ENCODE measurements around the gene SUSD1. TPM values are rescaled to one million over a fixed set of nuclear protein-coding genes. Genes with fewer than 3 reads are reported as not detected.
"Not testable (repeated sequence)": the region's sequence is repeated elsewhere in the genome, so short reads cannot be mapped to it uniquely, and the experiment has no call there.

The SUSD1 gene
- total RNA-seq, 4 donors from 2014 or later, result 9.5 to 17.3 (median 13.6) TPM

DNA sequence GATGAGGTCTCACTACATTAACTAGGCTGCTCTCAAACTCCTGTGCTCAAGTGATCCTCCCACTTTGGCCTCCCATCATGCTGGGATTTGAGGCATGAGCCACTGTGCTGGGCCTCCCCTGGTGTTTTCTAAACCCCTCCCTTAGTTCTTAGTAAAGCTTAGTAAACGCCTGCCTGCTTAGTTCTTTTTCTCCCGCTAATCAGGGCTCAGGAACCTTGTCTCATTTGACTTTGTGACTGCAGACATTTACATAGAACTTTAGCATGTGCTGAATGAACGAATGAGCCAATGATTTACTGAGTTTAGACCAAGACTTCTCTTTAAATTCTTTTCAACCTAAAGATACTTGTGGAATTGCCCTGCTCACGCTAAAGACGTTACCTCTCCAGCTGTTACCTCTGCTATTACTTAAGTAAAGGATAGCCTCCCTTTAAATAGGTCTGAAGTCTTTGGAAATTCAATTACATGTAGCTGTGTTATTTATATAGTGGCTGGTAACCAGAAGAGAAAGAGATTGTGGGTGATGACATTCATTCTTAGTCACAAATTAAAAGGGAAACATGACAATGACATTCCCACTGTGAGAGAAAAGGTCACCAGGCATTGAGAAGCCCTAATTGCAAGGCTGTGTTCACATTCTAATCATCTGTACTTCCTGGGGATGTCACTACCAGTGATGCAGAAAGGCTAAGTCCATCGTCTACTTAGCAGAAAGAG, 18.6 kb upstream of the SUSD1 start:
- no peak overlapping the region for H3K27ac ChIP-seq
- DNase-seq, result no peak
- no peaks in the 10 kb centered on the region for H3K27me3 ChIP-seq
- no peak overlapping the region for H3K4me3 ChIP-seq (replicated peaks in 1 of 3)
- no peak for TF ChIP-seq POLR2A (IDR thresholded peaks at IDR 0.05)
- no peak for TF ChIP-seq CTCF (IDR thresholded peaks at IDR 0.05)
- 79% methylated on average over 6 of the region's 6 CpGs for WGBS, 2 donors
- no peaks in the 10 kb centered on the region for H3K9me3 ChIP-seq
- intact Hi-C loops (cut with DNase I), result no loop called here
- no peaks in the 10 kb centered on the region for H3K4me1 ChIP-seq
- H3K36me3 ChIP-seq, result no peaks in the 10 kb centered on the region

DNA sequence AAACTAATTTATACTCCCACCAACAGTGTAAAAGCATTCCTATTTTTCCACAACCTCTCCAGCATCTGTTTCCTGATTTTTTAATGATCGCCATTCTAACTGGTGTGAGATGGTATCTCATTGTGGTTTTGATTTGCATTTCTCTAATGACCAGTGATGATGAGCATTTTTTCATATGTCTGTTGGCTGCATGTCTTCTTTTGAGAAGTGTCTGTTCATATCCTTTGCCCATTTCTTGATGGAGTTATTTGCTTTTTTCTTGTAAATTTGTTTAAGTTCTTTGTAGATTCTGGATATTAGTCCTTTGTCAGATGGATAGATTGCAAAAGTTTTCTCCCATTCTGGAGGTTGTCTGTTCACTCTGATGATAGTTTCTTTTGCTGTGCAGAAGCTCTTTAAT, 15.2 kb upstream of the SUSD1 start:
- H3K27ac ChIP-seq; intact Hi-C loops (cut with DNase I); H3K27me3 ChIP-seq; H3K9me3 ChIP-seq; H3K4me3 ChIP-seq (replicated peaks in 1 of 3); H3K4me1 ChIP-seq; DNase-seq; H3K36me3 ChIP-seq: not testable (repeated sequence)
- WGBS, 2 donors, result 93 to 97% methylated on average over 1 of the region's 1 CpG

- 97 to 100% methylated on average over 1 of the region's 1 CpG for WGBS, 2 donors
- Histone ChIP-seq H3K36me3 (no peaks in the 10 kb centered on the region), H3K9me3 (no peaks in the 10 kb centered on the region), H3K27me3 (no peaks in the 10 kb centered on the region), H3K4me1 (no peaks in the 10 kb centered on the region), H3K4me3 (replicated peaks in 1 of 3) (no peak overlapping the region), H3K27ac (no peak overlapping the region)
- DNase-seq, result no peak
- intact Hi-C loops (cut with DNase I), result no loop called here
- no peak for TF ChIP-seq POLR2A (IDR thresholded peaks at IDR 0.05)
- no peak for TF ChIP-seq CTCF (IDR thresholded peaks at IDR 0.05)
These were observed 13.8 kb upstream of the SUSD1 start for GRCh38 chr9:112188884-112189283.

DNA sequence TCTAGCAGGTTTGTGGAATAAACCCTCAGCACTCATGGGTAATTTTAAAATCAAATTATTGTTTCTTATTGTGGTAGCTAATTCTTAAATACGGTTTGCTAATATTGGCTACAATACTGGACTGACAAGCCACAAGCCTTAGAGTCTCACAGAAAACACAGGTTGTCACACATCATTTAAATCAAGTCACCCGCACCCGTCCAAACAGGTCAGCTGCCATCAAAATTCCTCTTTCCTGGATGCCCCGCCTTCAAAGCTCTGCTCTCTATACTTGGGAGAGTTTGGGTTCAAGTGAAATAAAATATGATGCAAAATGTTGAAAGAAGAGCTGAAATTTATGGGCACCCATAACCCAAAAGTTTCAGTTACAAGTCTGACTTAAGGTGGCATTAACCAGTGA, 12.3 kb upstream of the SUSD1 start:
- H3K4me1 ChIP-seq, result no peaks in the 10 kb centered on the region
- DNase-seq, result no peak
- 72 to 74% methylated on average over 4 of the region's 4 CpGs for WGBS, 2 donors
- no peak overlapping the region for H3K4me3 ChIP-seq (replicated peaks in 1 of 3)
- no peaks in the 10 kb centered on the region for H3K9me3 ChIP-seq
- TF ChIP-seq POLR2A (IDR thresholded peaks at IDR 0.05) (no peak), CTCF (IDR thresholded peaks at IDR 0.05) (no peak)
- H3K27ac ChIP-seq, result no peak overlapping the region
- H3K36me3 ChIP-seq, result no peaks in the 10 kb centered on the region
- intact Hi-C loops (cut with DNase I), result no loop called here
- no peaks in the 10 kb centered on the region for H3K27me3 ChIP-seq

- TF ChIP-seq CTCF (IDR thresholded peaks at IDR 0.05) (no peak), POLR2A (IDR thresholded peaks at IDR 0.05) (no peak)
- H3K4me1 ChIP-seq, result no peaks in the 10 kb centered on the region
- no peak overlapping the region for H3K27ac ChIP-seq
- intact Hi-C loops (cut with DNase I), result no loop called here
- no peaks in the 10 kb centered on the region for H3K36me3 ChIP-seq
- no peaks in the 10 kb centered on the region for H3K9me3 ChIP-seq
- H3K27me3 ChIP-seq, result no peaks in the 10 kb centered on the region
- DNase-seq, result no peak
- 98% methylated on average over 4 of the region's 4 CpGs for WGBS, 2 donors
- H3K4me3 ChIP-seq (replicated peaks in 1 of 3), result no peak overlapping the region
These were observed 11.6 kb upstream of the SUSD1 start for GRCh38 chr9:112186695-112187094.
